ENCODE data around the gene MTHFD1L.
"Not testable (repeated sequence)": the region's sequence is repeated elsewhere in the genome, so short reads cannot be mapped to it uniquely, and the experiment has no call there.

Gene MTHFD1L

GRCh38 chr6:150865406-150866146 is at the start of gene MTHFD1L:
Gene MTHFD1L (plus strand): TSS chr6:150865702. CDS start chr6:150865823, 121 bp downstream.
- DNase-seq = peak; percentile 80

GRCh38 chr6:150816554-150816953 is 48.9 kb upstream of the MTHFD1L start:
- not testable (repeated sequence) for DNase-seq

GRCh38 chr6:150822932-150823331 is 42.6 kb upstream of the MTHFD1L start:
- DNase-seq = no peak

- no peak for DNase-seq
Measured at GRCh38 chr6:150826788-150827187, 38.7 kb upstream of the MTHFD1L start.

GRCh38 chr6:150828107-150828506 is 37.4 kb upstream of the MTHFD1L start:
- DNase-seq = not testable (repeated sequence)

- DNase-seq = no peak
Measured at GRCh38 chr6:150830439-150831165, 34.9 kb upstream of the MTHFD1L start.

- DNase-seq = no peak
Measured at GRCh38 chr6:150831577-150831976, 33.9 kb upstream of the MTHFD1L start.

GRCh38 chr6:150835620-150836019 is 29.9 kb upstream of the MTHFD1L start:
- DNase-seq = no peak

- no peak for DNase-seq
Measured at GRCh38 chr6:150840185-150840584, 25.3 kb upstream of the MTHFD1L start.

- DNase-seq = no peak
Measured at GRCh38 chr6:150841189-150841588, 24.3 kb upstream of the MTHFD1L start.

GRCh38 chr6:150841697-150842096 is 23.8 kb upstream of the MTHFD1L start:
- no peak for DNase-seq

GRCh38 chr6:150844371-150844770 is 21.1 kb upstream of the MTHFD1L start:
- DNase-seq = no peak

- DNase-seq = no peak
Measured at GRCh38 chr6:150846641-150847040, 18.9 kb upstream of the MTHFD1L start.

- DNase-seq = no peak
Measured at GRCh38 chr6:150848400-150848799, 17.1 kb upstream of the MTHFD1L start.

GRCh38 chr6:150854392-150854791 is 11.1 kb upstream of the MTHFD1L start:
- not testable (repeated sequence) for DNase-seq

GRCh38 chr6:150855171-150855570 is 10.3 kb upstream of the MTHFD1L start:
- not testable (repeated sequence) for DNase-seq

GRCh38 chr6:150857062-150857944 is 8.2 kb upstream of the MTHFD1L start:
- no peak for DNase-seq

GRCh38 chr6:150857945-150858308 is 7.6 kb upstream of the MTHFD1L start:
- no peak for DNase-seq

GRCh38 chr6:150861448-150862168 is 3.9 kb upstream of the MTHFD1L start:
- DNase-seq = not testable (repeated sequence)

- no peak for DNase-seq
Measured at GRCh38 chr6:150863213-150863928, 2.1 kb upstream of the MTHFD1L start.

- DNase-seq = no peak
Measured at GRCh38 chr6:150865043-150865405, 478 bp upstream of the MTHFD1L start.

Data from activated CD8-positive, alpha-beta memory T cell treated with anti-CD3 and anti-CD28 coated beads, Interleukin-2, amount 50 U/mL, for 4 hours (primary cell).